Endothelial cell of umbilical vein (primary cell): ENCODE data around the gene OR14A16. TPM values are rescaled to one million over a fixed set of nuclear protein-coding genes. Genes with fewer than 3 reads are reported as not detected.

Experiments used
- BruUV-seq: library from RNA; stranded (reverse); fragments of 400-500 nt; replicated peaks from 2 replicates; lab custom pipeline; 2021; lab: Mats Ljungman, UMichigan
- CTCF ChIA-PET: fragments of 300-600, 350-600 bp; sonication (Branson Sonifier 250); formaldehyde crosslinking; loops from one replicate; lab custom pipeline; 2021; ENCODE audit warnings: antibody characterized with exemption, inconsistent platforms; lab: Charles Lee
- POLR2A ChIA-PET: fragments of 300-600, 350-600 bp; sonication (Branson Sonifier 250); formaldehyde crosslinking; loops from one replicate; lab custom pipeline; 2021; ENCODE audit warnings: antibody characterized with exemption, inconsistent platforms; lab: Charles Lee
- DNase-seq: peaks from one replicate; pipeline ENCODE4 v3.0.0-alpha.2; 2011; ENCODE audit warnings: low read depth, low spot score
- FAIRE-seq: peaks from 2 replicates; lab custom pipeline; 2011; peaks lifted over from hg19 to GRCh38; lab: Jason Lieb, UNC
- H2AFZ ChIP-seq: 2 replicates; pipeline ENCODE4 v1.6.0; 2012; ENCODE audit warnings: low read depth, low read length, control low read depth, inconsistent platforms
- H3K27ac ChIP-seq: 2 replicates; pipeline ENCODE4 v1.5.1; 2011; ENCODE audit warnings: low read depth, mild to moderate bottlenecking, control low read depth, low read length, moderate library complexity; ENCODE audit not compliant: insufficient read depth
- H3K27me3 ChIP-seq, 2 experiments: 2 replicates each; pipeline versions ENCODE4 v1.6.0 to v1.6.1; 2011; ENCODE audit warnings: low read length in 2 of 2, mixed read lengths in 1 of 2; ENCODE audit not compliant: control insufficient read depth in 2 of 2, insufficient read depth in 2 of 2
- H3K36me3 ChIP-seq, 2 experiments: 2 replicates in 1 of 2; 3 replicates in 1 of 2; pipeline ENCODE4 v1.5.1; 2011; ENCODE audit warnings: low read length in 2 of 2, mild to moderate bottlenecking in 1 of 2, moderate library complexity in 1 of 2; ENCODE audit not compliant: control insufficient read depth in 2 of 2, insufficient read depth in 2 of 2; ENCODE audit errors: extremely low read depth in 1 of 2
- H3K4me1 ChIP-seq: 3 replicates; pipeline ENCODE4 v1.5.1; 2011; ENCODE audit warnings: mild to moderate bottlenecking, low read length; ENCODE audit not compliant: control insufficient read depth, insufficient read depth; ENCODE audit errors: extremely low read depth
- H3K4me2 ChIP-seq: 2 replicates; pipeline ENCODE4 v1.6.1; 2011; ENCODE audit warnings: low read length, control low read depth, mixed read lengths; ENCODE audit not compliant: insufficient read depth
- H3K4me3 ChIP-seq, 3 experiments: fragments of 200-600 bp in 1 of 3; sonication (generic), shearing (Covaris generic) in 1 of 3; replicated peaks in 1 of 3; 2 replicates each; pipeline ENCODE4 v1.5.1; 2011 to 2016; ENCODE audit warnings: control low read depth in 3 of 3, low read length in 3 of 3, mild to moderate bottlenecking in 2 of 3, inconsistent platforms in 1 of 3, low read depth in 1 of 3, moderate library complexity in 1 of 3; ENCODE audit not compliant: insufficient read depth in 1 of 3
- H3K79me2 ChIP-seq: 2 replicates; pipeline ENCODE4 v1.6.0; 2012; ENCODE audit warnings: low read length, inconsistent platforms; ENCODE audit not compliant: control insufficient read depth, insufficient read depth
- H3K9ac ChIP-seq: replicated peaks from 2 replicates; pipeline ENCODE3; 2011; ENCODE audit warnings: low read length, control low read depth; ENCODE audit not compliant: insufficient read depth; ENCODE audit errors: extremely low read depth
- H3K9me1 ChIP-seq: replicated peaks from 3 replicates; pipeline ENCODE4 v1.6.0; 2011; ENCODE audit warnings: mild to moderate bottlenecking, low read length; ENCODE audit not compliant: control insufficient read depth, insufficient read depth; ENCODE audit errors: extremely low read depth
- H3K9me3 ChIP-seq: replicated peaks from 2 replicates; pipeline ENCODE4 v1.5.1; 2012; ENCODE audit warnings: low read length, inconsistent platforms; ENCODE audit not compliant: control insufficient read depth, insufficient read depth
- H4K20me1 ChIP-seq: replicated peaks from 2 replicates; pipeline ENCODE3; 2011; ENCODE audit warnings: mild to moderate bottlenecking, low read length; ENCODE audit not compliant: control insufficient read depth, insufficient read depth; ENCODE audit errors: extremely low read depth
- CTCF ChIP-seq, 2 donors: IDR thresholded peaks; 1 replicate in 1 of 2; 2 replicates in 1 of 2; pipeline ENCODE4 v1.5.1; 2011; ENCODE audit warnings: low read length in 2 of 2, mild to moderate bottlenecking in 2 of 2, moderate library complexity in 2 of 2, control low read depth in 1 of 2, inconsistent platforms in 1 of 2, low read depth in 1 of 2; ENCODE audit not compliant: insufficient read depth in 1 of 2; ENCODE audit errors: extremely low read depth in 1 of 2
- EZH2 ChIP-seq: IDR thresholded peaks from 2 replicates; pipeline ENCODE4 v1.6.1; 2012; ENCODE audit warnings: borderline replicate concordance, low read depth, mild to moderate bottlenecking, moderate library complexity, low read length, inconsistent platforms; ENCODE audit not compliant: severe bottlenecking
- FOS ChIP-seq: IDR thresholded peaks from 2 replicates; pipeline ENCODE4 v1.6.1; 2011; ENCODE audit warnings: mild to moderate bottlenecking, low read length, moderate library complexity, borderline replicate concordance; ENCODE audit not compliant: insufficient read depth
- GATA2 ChIP-seq: IDR thresholded peaks from 2 replicates; pipeline ENCODE4 v1.7.0; 2011; ENCODE audit warnings: low read depth, mild to moderate bottlenecking, moderate library complexity, mixed read lengths, low read length; ENCODE audit not compliant: insufficient read length, insufficient read depth
- JUN ChIP-seq: IDR thresholded peaks from 2 replicates; pipeline ENCODE4 v1.6.1; 2011; ENCODE audit warnings: borderline replicate concordance, low read depth; ENCODE audit not compliant: insufficient read length, insufficient read depth
- MAX ChIP-seq: IDR thresholded peaks from 2 replicates; pipeline ENCODE4 v1.6.1; 2011; ENCODE audit not compliant: insufficient read depth, insufficient read length
- MYC ChIP-seq: IDR thresholded peaks from one replicate; pipeline ENCODE4 v1.6.1; 2011; ENCODE audit warnings: mild to moderate bottlenecking, low read depth, low read length
- POLR2A ChIP-seq: IDR thresholded peaks from 2 replicates; pipeline ENCODE4 v1.6.1; 2012; ENCODE audit warnings: low read depth, mild to moderate bottlenecking, control low read depth, low read length
- POLR2AphosphoS5 ChIP-seq: IDR thresholded peaks from 2 replicates; pipeline ENCODE4 v1.6.1; 2012; ENCODE audit warnings: low read depth, mild to moderate bottlenecking, control low read depth, low read length, moderate library complexity; ENCODE audit not compliant: insufficient read depth
- dilution Hi-C: fragments of 300-500 bp; cut with MboI; formaldehyde crosslinking; loops from one replicate; pipeline ENCODE4 v1.15.0; 2019; ENCODE audit warnings: low sequenced_read_pairs; ENCODE audit not compliant: extremely low pct_ligation_motif_present
- intact Hi-C: fragments of 100-400 bp; cut with micrococcal nuclease; formaldehyde crosslinking; loops from one replicate; pipeline ENCODE4 v1.10.0; 2022
- polyA plus RNA-seq, 4 experiments: library from polyadenylated mRNA; depleted of rRNA in 3 of 4; stranded (reverse) in 3 of 4; unstranded in 1 of 4; fragments of >200 nt; gene quantifications; 2 replicates each; pipeline versions ENCODE4 v1.2.1 to v1.2.3, GENCODE V29; 2011 to 2012; ENCODE audit warnings: missing spikeins in 1 of 4
- total RNA-seq: library from RNA; stranded (reverse); gene quantifications from 2 replicates; pipeline ENCODE4 v1.2.3, GENCODE V29; 2021

OR14A16 gene
- total and polyA plus RNA-seq, 2 donors (not counting 3 experiments of a cell fraction or from before 2014, with no cell fraction given) = not detected

GRCh38 chr1:247854899-247855545 is 31.1 kb upstream of the OR14A16 start:
- FAIRE-seq (no peak), DNase-seq (no peak)
- H3K4me3 ChIP-seq = no peak overlapping the region
- dilution Hi-C loops (no loop called here), intact Hi-C loops (no loop called here)
- no peak for TF ChIP-seq EZH2
- TF ChIP-seq POLR2A = no peak
- TF ChIP-seq FOS = no peak
- TF ChIP-seq MYC = no peak
- no peak for TF ChIP-seq CTCF (IDR thresholded peaks at IDR 0.05; ENCODE audit: extremely low read depth in 1 of 2, insufficient read depth in 1 of 2, low read depth in 1 of 2, low read length in 2 of 2)
- TF ChIP-seq JUN = no peak
- no peak for TF ChIP-seq MAX
- TF ChIP-seq POLR2AphosphoS5 = no peak
- TF ChIP-seq GATA2 = no peak
- no peaks in the 10 kb centered on the region for H3K9me3 ChIP-seq
- H3K27me3 ChIP-seq = no peaks in the 10 kb centered on the region
- H3K4me1 ChIP-seq = no peaks in the 10 kb centered on the region
- H3K9ac ChIP-seq = no peak overlapping the region
- no peak overlapping the region for H2AFZ ChIP-seq
- CTCF ChIA-PET = no interaction called here
- H3K4me2 ChIP-seq = no peak overlapping the region
- H4K20me1 ChIP-seq = no peaks in the 10 kb centered on the region
- no peaks in the 10 kb centered on the region for H3K9me1 ChIP-seq
- H3K36me3 ChIP-seq = no peaks in the 10 kb centered on the region
- POLR2A ChIA-PET = no interaction called here
- H3K79me2 ChIP-seq = no peaks in the 10 kb centered on the region
- H3K27ac ChIP-seq = no peak overlapping the region
- BruUV-seq = no TSS peak
